Camera-type eye (tissue), 1 donor: ENCODE measurements around the gene HEXD. TPM values are rescaled to one million over a fixed set of nuclear protein-coding genes. Genes with fewer than 3 reads are reported as not detected.

ENCODE experiments used
- total RNA-seq: library from RNA; depleted of rRNA; stranded (reverse); fragments of >200 nt; gene quantifications from one replicate; pipeline ENCODE4 v1.2.3, GENCODE V29; 2014

Gene HEXD
- total RNA-seq, result 42.7 TPM

DNA sequence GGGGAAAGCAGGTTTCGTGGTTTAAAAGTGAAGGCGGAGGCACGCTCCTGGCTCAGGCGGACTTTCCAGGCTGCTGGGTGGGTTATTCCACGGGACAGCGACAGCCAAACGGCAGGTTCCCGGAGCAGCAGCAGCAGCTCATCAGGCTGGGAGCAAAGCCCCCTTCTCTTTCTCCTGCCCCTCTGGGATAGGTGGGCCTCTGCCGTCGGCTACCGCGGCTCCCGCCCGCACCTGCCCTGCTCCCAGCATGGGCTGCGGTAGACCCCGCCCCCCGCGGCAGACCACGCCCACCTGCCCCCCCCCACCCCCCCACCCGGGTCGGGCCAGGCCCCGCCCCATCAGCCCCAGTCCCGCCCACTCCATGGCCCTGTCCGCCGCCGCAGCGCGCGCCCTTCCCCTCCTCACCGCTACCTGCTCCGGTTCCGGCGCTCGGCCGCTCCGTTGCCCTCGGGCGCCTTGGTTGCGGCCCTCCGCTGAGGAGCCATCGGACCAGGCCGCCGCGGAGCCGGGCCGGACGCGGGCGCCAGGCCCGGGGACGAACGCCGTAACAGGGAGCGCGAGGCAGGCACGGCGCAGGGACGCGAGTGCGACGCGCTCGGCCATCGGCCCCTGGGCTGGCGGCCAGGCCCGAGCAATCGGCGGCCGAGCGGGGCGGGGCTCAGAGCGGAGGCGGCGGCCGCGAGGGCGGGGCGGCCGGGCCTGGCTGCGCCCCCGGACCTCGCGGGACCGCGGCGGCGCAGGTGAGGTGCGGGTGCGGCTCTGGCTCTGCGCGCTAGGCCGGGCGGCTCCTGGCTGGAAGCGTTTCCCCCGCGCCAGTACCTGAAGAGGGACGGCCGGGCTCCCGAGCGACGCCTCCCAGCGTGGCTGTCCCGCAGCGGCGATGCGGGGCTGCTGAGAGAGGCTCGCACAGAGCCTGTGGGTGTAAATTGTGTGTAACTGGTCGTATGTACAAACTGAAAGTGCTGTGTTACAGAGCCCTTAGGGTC, at the start of gene HEXD, which contains the start of gene OGFOD3:
Gene HEXD (plus strand): TSS at position 347 of the 986 bp plus-strand sequence. CDS start 1,453 bp downstream, outside the sequence.
Gene OGFOD3 (minus strand): TSS at position 586 of the 986 bp plus-strand sequence. CDS start 101 bp downstream, at position 485.

GRCh38 chr17:82371333-82372248, 46.6 kb upstream of the HEXD start, which contains the start of gene UTS2R:
Gene UTS2R, plus strand, starts transcription at chr17:82371765. Its CDS starts 2,560 bp downstream, at chr17:82374325.

GRCh38 chr17:82450357-82451106, 32.4 kb downstream of the HEXD start, which contains the start of gene CYBC1:
Gene CYBC1, minus strand, starts transcription at chr17:82450752. Its CDS starts 1,498 bp downstream, at chr17:82449254.

GRCh38 chr17:82458179-82458884, 40.2 kb downstream of the HEXD start, which contains the start of gene NARF:
Gene NARF, plus strand, starts transcription at chr17:82458741. Its CDS starts 63 bp downstream, at chr17:82458804.

Other genes starting within 250 kb of the HEXD start
- 50.9 TPM for gene CCDC57, start 205.5 kb upstream of the HEXD start, total RNA-seq
- gene SLC16A3, start 189.3 kb upstream of the HEXD start, total RNA-seq, result 29.2 TPM
- 82.4 TPM for gene CSNK1D, start 144.6 kb upstream of the HEXD start, total RNA-seq
- gene CD7, start 100.7 kb upstream of the HEXD start, total RNA-seq, result 0.99 TPM
- gene SECTM1, start 84.6 kb upstream of the HEXD start, total RNA-seq, result 6.6 TPM
- gene TEX19, start 59.1 kb upstream of the HEXD start, total RNA-seq, result not detected
- gene UTS2R, start 46.6 kb upstream of the HEXD start, total RNA-seq, result 3.2 TPM
- gene OGFOD3, start 239 bp downstream of the HEXD start, total RNA-seq, result 32.9 TPM
- 54.4 TPM for gene CYBC1, start 32.4 kb downstream of the HEXD start, total RNA-seq
- 78.2 TPM for gene NARF, start 40.4 kb downstream of the HEXD start, total RNA-seq
- gene FOXK2, start 101.4 kb downstream of the HEXD start, total RNA-seq, result 43.0 TPM
- 68.2 TPM for gene WDR45B, start 230.1 kb downstream of the HEXD start, total RNA-seq